ENCODE data around the gene TTC33.
"Not testable (repeated sequence)": the region's sequence is repeated elsewhere in the genome, so short reads cannot be mapped to it uniquely, and the experiment has no call there.

TTC33 gene

GRCh38 chr5:40679913-40680681, 75.7 kb downstream of the TTC33 start, which contains the start of gene PTGER4:
Gene PTGER4 (plus strand): TSS chr5:40679915. CDS start chr5:40680994, 1,079 bp downstream.
- no peak for DNase-seq (ENCODE audit: low read depth, low spot score)

DNA sequence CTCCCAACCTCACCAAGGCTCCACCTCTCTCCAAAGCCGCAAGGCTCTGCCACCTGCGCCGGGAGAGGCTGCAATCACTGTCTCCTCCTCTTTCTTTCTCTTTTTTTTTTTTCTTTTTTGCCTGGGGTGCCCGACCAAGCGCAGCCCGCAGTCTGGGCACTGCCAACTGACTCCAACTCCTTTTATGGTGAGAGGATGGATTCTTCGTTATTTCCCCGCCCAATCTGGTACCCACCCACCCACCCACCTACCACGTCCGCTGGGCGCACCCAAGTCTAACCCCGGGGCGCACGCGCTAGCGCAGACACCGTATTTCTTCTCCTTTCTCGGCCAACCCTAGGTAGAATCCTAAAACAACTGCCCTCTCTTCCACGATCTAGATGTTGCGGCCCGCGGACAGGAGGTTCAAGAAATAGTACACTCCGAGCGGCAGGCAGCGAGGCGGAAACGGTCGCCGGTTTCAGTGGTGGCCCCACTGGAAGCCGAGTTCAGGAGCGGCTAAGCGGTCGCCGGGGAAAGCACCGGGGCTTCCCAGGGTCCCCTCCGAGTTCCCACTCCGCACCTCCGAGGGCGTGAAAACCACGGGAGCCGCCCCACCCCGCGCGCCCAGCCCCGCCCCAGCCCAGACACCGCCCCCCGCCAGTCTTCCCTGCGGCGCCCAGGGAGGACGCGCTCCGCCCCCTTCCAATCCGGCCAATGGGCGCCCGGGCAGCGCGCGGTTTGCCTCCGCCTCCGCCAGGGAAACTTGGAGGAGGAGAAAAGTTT, 76.4 kb downstream of the TTC33 start:
- peak; percentile 83 for DNase-seq (ENCODE audit: low read depth, low spot score)

DNA sequence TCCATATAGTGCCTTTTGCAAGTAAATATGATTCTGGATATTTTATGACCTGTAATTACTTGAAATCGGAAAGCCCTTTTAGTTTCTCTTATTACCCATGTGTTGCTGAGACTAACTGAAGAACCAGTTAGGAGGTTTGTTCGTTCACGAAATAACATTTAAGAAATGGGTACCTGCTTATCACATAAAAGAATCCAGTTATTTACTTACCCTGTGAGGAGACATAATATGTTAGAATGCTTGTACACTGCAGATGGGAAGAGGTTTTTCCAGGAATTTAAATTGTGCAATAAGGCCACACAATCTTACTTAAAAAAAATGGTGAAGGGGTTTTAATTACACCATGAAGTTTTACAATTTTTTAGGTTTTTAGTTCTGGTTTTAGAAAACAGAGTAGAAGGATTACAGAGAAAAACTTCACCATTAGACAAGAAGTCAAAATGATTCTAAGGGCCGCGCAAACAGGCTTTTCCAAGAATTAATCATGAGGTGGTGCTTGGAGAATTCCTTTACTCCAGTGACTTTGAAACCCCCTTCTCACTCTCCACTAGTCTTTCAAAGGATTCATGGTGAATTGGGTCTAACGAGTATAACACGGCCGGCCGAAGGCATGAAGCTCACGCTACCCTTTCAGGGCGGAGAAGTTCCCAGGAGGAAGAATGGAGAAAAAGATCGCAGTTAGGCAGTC, 77.2 kb downstream of the TTC33 start:
- DNase-seq (ENCODE audit: low read depth, low spot score), result no peak

GRCh38 chr5:40678026-40678425, 77.7 kb downstream of the TTC33 start:
- DNase-seq (ENCODE audit: low read depth, low spot score), result no peak

GRCh38 chr5:40677456-40677855, 78.3 kb downstream of the TTC33 start:
- no peak for DNase-seq (ENCODE audit: low read depth, low spot score)

DNA sequence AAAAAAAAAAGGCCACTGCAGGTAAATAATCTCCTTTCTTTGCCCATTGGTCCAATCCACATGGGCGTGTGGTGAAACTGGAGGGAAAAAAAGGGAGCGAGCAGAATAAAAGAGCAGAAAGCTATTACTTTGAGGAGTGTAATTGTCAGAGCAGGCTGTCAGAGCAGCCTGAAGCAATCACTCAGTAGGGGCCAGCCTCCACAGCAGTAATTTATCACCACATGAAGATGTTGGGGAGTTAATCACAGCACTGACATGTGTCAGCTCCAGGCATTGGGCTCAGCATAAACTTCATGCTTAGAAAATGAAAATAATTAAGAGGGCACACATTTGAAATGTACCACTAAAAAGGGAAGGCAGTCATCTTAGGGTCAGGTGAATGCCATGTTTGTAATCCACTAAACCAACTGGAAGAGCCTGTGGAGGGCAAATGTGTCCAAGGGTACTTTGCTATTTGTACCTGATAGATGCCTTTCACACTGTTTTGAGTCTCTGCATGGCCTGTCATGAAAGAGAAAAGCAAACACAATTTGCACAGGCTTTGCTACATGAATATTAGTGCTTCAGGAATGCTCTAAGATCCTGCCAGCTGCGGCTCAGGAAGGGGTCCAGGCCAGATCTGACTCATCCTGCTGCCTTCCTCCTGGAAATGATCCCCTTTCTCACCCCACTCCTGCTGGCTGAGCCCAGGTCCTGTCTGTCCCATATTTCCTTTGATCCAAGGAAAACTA, 79.0 kb downstream of the TTC33 start:
- DNase-seq (ENCODE audit: low read depth, low spot score), result no peak

DNA sequence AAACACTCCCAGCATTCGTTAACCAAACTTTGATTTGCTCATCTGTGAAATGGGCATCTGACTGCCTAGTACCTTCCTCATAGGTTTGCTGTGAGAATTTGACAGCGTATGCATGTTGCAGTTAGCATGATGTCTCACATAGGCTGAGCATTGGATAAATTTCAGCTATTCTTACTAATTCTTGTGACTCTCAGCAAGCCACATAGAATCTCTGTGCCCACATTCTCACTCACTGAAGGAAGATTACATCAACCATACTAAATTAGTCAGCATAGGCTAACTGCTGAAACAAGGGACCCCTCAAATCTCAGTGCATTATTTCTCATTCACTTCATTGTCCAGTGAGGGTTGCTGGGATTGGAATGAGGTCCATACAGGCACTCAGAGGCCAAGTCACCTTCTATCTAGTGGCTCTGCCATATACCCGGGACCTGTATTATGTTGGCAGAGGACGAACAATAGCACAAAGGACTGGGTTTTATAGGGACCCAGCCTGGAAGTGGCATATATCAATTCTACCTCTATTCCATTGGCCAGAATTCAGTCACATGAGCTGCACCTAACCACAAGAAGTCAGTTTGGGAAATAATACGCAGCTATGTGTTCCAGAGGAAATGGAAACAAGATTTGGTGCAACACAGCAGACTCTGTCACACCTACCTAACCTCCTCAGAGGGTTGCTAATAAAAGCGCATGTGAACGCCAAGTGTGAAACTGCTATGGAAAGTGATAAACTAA, 80.2 kb downstream of the TTC33 start:
- no peak for DNase-seq (ENCODE audit: low read depth, low spot score)

- DNase-seq (ENCODE audit: low read depth, low spot score), result no peak
These were observed 81.0 kb downstream of the TTC33 start for GRCh38 chr5:40674661-40675235.

- DNase-seq (ENCODE audit: low read depth, low spot score), result no peak
These were observed 83.3 kb downstream of the TTC33 start for GRCh38 chr5:40672425-40672824.

- no peak for DNase-seq (ENCODE audit: low read depth, low spot score)
These were observed 86.0 kb downstream of the TTC33 start for GRCh38 chr5:40669606-40670390.

DNA sequence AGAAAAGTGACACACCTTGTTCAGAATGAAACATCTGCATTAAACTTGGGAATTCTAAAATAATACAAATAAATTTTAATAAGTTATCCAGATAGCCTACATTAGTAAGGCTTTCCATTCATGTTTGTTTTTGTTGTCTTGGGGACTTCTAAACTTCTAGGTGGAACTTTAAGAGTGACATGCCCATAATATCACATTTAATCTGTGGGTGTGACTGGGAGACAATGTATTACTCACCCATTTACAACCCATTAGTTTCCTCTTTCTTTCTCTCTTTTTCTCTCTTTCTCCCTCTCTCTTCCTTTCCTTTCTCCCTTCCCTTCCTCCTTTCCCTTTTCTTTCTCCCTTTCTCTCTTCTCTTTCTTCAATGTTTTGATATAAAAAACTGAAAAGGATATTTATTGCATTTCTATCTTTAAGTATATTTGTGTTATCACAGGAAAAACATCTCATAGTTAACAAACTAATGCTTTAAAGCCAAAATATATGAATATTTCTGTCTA, 88.5 kb downstream of the TTC33 start:
- DNase-seq (ENCODE audit: low read depth, low spot score), result no peak

DNA sequence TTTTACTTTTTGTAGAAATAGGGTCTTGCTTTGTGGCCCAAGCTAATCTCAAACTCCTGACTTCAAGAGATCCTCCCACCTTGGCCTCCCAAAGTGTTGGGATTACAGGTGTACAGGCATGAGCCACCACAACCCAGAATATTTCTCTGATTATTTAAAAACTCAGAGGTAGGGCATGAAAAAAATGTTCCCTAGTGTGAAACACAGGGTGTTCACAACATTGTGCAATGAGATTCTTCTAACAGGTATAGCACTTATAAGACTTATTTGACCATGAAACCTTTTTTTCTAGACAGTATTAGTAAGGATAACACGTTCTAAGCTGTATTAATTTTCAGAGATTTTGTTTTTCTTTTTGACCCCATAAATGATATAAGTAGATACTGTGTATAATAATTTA, 89.1 kb downstream of the TTC33 start:
- no peak for DNase-seq (ENCODE audit: low read depth, low spot score)

DNA sequence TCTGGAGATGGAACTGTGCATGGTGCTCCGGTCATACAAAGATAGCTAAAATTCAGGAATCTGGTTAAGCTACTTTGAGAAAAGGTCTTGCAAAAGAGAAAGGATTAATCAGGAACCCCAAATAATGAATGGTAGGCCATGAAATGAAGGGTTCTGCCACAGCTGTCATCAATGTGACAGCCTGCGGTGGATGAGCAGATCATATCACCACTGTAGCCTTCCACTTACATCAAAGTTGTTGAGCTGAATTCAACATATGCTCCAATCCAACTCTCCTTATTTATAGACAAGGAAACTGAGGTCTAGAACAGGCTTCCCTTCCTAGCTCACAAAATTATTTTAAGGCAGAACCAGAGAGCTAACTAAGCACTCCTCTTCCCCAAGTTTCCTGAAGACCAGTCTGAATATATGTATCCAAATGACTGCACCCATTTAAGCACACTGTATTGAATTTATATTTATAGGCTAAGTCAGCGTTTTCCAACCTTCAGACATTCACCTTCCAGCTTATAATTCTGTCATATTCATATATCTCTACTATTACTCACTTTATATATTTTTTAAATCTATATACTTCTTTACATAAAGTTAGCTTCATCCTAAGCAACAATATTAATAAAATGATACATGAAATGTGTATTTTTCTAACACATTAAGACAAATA, 90.0 kb downstream of the TTC33 start:
- DNase-seq (ENCODE audit: low read depth, low spot score), result no peak

DNA sequence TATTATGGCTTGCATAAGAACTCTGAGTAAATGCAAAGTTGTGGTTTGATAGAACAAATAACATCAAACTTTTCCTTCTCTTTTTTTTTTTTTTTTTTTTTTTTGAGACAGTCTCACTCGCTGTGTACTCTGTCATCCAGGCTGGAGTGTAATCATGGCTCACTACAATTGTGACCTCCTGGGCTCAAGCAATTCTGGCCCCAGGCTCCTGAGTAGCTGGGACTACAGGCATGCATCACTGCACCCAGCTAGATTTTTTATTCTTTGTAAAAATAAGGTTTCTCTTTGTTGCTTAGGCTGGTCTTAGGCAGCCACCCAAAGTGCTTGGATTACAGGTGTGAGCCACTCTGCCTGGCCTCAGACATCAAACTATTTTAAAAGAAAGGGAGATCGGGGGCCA, 95.0 kb downstream of the TTC33 start:
- DNase-seq (ENCODE audit: low read depth, low spot score), result no peak

DNA sequence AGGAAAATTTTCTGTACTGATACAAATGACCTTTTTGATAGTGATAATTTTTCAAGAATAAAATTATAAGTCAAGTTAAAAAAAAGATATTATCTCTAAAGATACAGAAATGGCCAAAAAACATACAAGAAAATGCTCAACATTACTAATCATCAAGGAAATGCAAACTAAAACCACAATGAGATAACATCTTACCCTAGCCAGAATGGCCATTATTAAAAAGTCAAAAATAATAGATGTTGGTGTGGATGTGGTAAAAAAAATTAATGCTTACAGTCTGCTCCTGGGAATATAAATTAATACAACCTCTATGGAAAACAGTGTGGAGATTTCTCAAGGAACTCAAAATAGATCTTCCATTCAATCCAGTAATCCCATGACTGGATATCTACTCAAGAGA, 99.0 kb downstream of the TTC33 start:
- DNase-seq (ENCODE audit: low read depth, low spot score), result no peak

DNA sequence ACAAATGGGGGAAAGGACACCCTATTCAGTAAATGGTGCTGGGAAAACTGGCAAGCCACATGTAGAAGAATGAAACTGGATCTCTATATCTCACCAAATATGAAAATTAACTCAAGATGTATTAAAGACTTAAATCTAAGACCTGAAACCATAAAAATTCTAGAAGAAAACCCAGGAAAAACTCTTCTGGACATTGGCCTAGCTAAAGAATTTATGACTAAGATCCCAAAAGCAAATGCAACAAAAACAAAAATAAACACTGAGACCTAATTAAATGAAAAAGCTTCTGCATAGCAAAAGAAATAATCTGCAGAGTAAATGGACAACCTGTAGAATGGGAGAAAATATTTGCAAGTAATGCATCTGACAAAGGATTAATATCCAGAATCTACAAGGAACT, 99.7 kb downstream of the TTC33 start:
- DNase-seq (ENCODE audit: low read depth, low spot score), result not testable (repeated sequence)

GRCh38 chr5:40655138-40655537, 100.6 kb downstream of the TTC33 start:
- DNase-seq (ENCODE audit: low read depth, low spot score), result no peak

DNA sequence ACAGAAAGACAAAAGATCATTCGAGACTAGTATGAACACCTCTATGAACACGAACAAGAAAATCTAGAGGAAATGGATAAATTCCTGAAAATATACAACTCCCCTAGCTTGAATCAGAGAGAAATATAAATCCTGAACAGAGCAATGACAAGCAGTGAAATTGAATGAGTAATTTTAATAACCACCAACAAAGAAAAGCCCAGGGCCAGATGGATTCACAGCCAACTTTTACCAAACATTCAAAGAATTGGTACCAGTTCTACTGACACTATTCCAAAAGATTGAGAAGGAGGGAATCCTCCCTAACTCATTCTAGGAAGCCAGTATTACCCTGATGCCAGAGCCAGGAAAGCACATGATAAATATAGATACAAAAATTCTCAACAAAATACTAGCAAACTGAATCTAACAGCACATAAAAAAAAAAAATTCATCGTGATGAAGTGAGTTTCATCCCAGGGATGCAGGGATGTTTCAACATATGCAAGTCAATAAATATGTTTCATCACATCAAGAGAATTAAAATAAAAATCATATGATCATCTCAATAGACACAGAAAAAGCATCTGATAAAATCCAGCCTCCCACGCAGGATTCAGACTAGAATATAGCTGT, 101.3 kb downstream of the TTC33 start:
- no peak for DNase-seq (ENCODE audit: low read depth, low spot score)

Data from activated naive CD8-positive, alpha-beta T cell treated with anti-CD3 and anti-CD28 coated beads, Interleukin-2, amount 50 U/mL, for 16 hours (primary cell).